ENCODE data around the gene STXBP5L.
"Not testable (repeated sequence)": the region's sequence is repeated elsewhere in the genome, so short reads cannot be mapped to it uniquely, and the experiment has no call there.

The STXBP5L gene

GRCh38 chr3:121436074-121436473 is 528.1 kb downstream of the STXBP5L start:
- DNase-seq, result no peak

- no peak for DNase-seq
Measured at GRCh38 chr3:121436641-121437040, 528.6 kb downstream of the STXBP5L start.

- DNase-seq, result no peak
Measured at GRCh38 chr3:121443456-121443855, 535.5 kb downstream of the STXBP5L start.

- DNase-seq, result not testable (repeated sequence)
Measured at GRCh38 chr3:121451752-121452151, 543.7 kb downstream of the STXBP5L start.

GRCh38 chr3:121462565-121462964 is 554.6 kb downstream of the STXBP5L start:
- no peak for DNase-seq

- no peak for DNase-seq
Measured at GRCh38 chr3:121463745-121464144, 555.7 kb downstream of the STXBP5L start.

- no peak for DNase-seq
Measured at GRCh38 chr3:121467085-121467484, 559.1 kb downstream of the STXBP5L start.

GRCh38 chr3:121473001-121473400 is 565.0 kb downstream of the STXBP5L start:
- no peak for DNase-seq

Data from suppressor macrophage treated with lipopolysaccharide for 4 hours (primary cell).